MCF 10A (cell line): ENCODE measurements around the gene ARHGEF28. TPM values are rescaled to one million over a fixed set of nuclear protein-coding genes. Genes with fewer than 3 reads are reported as not detected.

Experiments used
- BruUV-seq: library from RNA; stranded (reverse); fragments of 400-500 nt; replicated peaks from 2 replicates; lab custom pipeline; 2021; lab: Mats Ljungman, UMichigan
- CTCF ChIA-PET: fragments of 300-600 bp; sonication (Branson Sonifier 250); formaldehyde crosslinking; extraction: SDS; loops from one replicate; lab custom pipeline; 2021; ENCODE audit warnings: antibody characterized with exemption, inconsistent platforms; lab: Yijun Ruan, JAX
- POLR2A ChIA-PET: fragments of 300-600, 350-650 bp; sonication (Branson Sonifier 250); formaldehyde crosslinking; extraction: SDS; loops from one replicate; lab custom pipeline; 2020; ENCODE audit warnings: antibody characterized with exemption, inconsistent platforms; lab: Yijun Ruan, JAX
- DNase-seq: peaks from one replicate; pipeline ENCODE4 v3.0.0-alpha.2; 2018; ENCODE audit not compliant: unreplicated experiment
- H3K27ac Mint-ChIP-seq: one replicate; pipeline ENCODE4 v1.8.0; 2022; ENCODE audit warnings: mild to moderate bottlenecking, low read depth, mixed read lengths; ENCODE audit not compliant: unreplicated experiment
- H3K27me3 Mint-ChIP-seq: one replicate; pipeline ENCODE4 v1.8.0; 2022; ENCODE audit warnings: mixed read lengths; ENCODE audit not compliant: insufficient read depth, unreplicated experiment
- H3K36me3 Mint-ChIP-seq: one replicate; pipeline ENCODE4 v1.8.0; 2022; ENCODE audit warnings: mild to moderate bottlenecking, moderate library complexity, mixed read lengths; ENCODE audit not compliant: insufficient read depth, unreplicated experiment
- H3K4me1 Mint-ChIP-seq: one replicate; pipeline ENCODE4 v1.8.0; 2022; ENCODE audit warnings: mixed read lengths; ENCODE audit not compliant: insufficient read depth, unreplicated experiment
- H3K4me3 Mint-ChIP-seq: one replicate; pipeline ENCODE4 v1.8.0; 2022; ENCODE audit warnings: mild to moderate bottlenecking, moderate library complexity, mixed read lengths; ENCODE audit not compliant: unreplicated experiment
- H3K9me3 Mint-ChIP-seq: one replicate; pipeline ENCODE4 v1.8.0; 2022; ENCODE audit warnings: mixed read lengths; ENCODE audit not compliant: unreplicated experiment
- intact Hi-C: fragments of 100-400 bp; cut with micrococcal nuclease; formaldehyde crosslinking; loops from 2 replicates; pipeline ENCODE4 v1.14.1; 2022
- total RNA-seq: library from RNA; stranded (reverse); gene quantifications from 2 replicates; pipeline ENCODE4 v1.2.3, GENCODE V29; 2022
- TF ChIP-seq, protein P1 (sequence below): fragments of 200-600 bp; IDR thresholded peaks from one replicate; pipeline ENCODE4 v1.8.0; 2022; ENCODE audit warnings: antibody characterized with exemption, mild to moderate bottlenecking; ENCODE audit not compliant: unreplicated experiment

Gene ARHGEF28
- total RNA-seq, 1 experiment from 2014 or later, result 34.8 TPM

DNA sequence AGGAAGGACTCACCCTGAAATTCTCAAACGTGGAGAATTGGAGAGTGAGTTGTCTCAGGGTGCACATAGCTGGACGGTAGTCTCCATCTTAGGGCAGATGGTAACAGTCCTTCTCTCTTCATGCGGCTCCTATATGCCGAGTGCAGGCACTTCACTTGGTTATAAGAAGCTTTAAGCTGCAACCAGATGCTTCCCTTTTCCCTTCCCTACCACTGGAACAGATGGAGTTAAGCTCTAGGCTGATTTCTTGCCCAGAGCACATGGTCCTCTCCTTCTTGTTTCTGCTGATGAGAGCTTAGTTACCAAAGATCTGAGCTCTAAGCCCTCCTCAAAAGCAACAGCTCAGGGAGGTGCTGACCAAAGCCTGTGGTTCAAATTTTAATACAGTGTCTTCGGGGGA, 355.7 kb downstream of the ARHGEF28 start:
- POLR2A ChIA-PET, result no interaction called here
- CTCF ChIA-PET, result interaction anchor here (0.5 kb wide), 1 partner anchor 155 kb away, joined by 3 read pairs; no protein-coding TSS in a partner anchor
- no peaks in the 10 kb centered on the region for H3K9me3 Mint-ChIP-seq
- no peak overlapping the region for H3K4me3 Mint-ChIP-seq
- no peaks in the 10 kb centered on the region for H3K27me3 Mint-ChIP-seq
- no peaks in the 10 kb centered on the region for H3K36me3 Mint-ChIP-seq
- BruUV-seq, result no TSS peak
- TF ChIP-seq, protein P1, sequence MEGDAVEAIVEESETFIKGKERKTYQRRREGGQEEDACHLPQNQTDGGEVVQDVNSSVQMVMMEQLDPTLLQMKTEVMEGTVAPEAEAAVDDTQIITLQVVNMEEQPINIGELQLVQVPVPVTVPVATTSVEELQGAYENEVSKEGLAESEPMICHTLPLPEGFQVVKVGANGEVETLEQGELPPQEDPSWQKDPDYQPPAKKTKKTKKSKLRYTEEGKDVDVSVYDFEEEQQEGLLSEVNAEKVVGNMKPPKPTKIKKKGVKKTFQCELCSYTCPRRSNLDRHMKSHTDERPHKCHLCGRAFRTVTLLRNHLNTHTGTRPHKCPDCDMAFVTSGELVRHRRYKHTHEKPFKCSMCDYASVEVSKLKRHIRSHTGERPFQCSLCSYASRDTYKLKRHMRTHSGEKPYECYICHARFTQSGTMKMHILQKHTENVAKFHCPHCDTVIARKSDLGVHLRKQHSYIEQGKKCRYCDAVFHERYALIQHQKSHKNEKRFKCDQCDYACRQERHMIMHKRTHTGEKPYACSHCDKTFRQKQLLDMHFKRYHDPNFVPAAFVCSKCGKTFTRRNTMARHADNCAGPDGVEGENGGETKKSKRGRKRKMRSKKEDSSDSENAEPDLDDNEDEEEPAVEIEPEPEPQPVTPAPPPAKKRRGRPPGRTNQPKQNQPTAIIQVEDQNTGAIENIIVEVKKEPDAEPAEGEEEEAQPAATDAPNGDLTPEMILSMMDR, result no peak
- no peak overlapping the region for H3K27ac Mint-ChIP-seq
- DNase-seq, result no peak
- intact Hi-C loops, result no loop called here
- peaks cover 6% of the 10 kb centered on the region for H3K4me1 Mint-ChIP-seq

- no peak overlapping the region for H3K27ac Mint-ChIP-seq
- H3K36me3 Mint-ChIP-seq, result no peaks in the 10 kb centered on the region
- no peak for DNase-seq
- intact Hi-C loops, result loop anchor here (2.0 kb wide), 1 partner anchor 665 kb away; no protein-coding TSS in a partner anchor
- H3K4me1 Mint-ChIP-seq, result peaks cover 6% of the 10 kb centered on the region
- BruUV-seq, result no TSS peak
- ChIA-PET CTCF (no interaction called here), POLR2A (no interaction called here)
- TF ChIP-seq, protein P1, result no peak
- no peaks in the 10 kb centered on the region for H3K27me3 Mint-ChIP-seq
- no peaks in the 10 kb centered on the region for H3K9me3 Mint-ChIP-seq
- no peak overlapping the region for H3K4me3 Mint-ChIP-seq
Measured at GRCh38 chr5:73983644-73984043, 357.6 kb downstream of the ARHGEF28 start.

- POLR2A ChIA-PET, result no interaction called here
- CTCF ChIA-PET, result interaction anchor here (0.6 to 1.3 kb wide), 3 partner anchors 12 to 668 kb away, joined by 3 to 7 read pairs (median 3); no protein-coding TSS in a partner anchor
- Mint-ChIP-seq H3K9me3 (no peaks in the 10 kb centered on the region), H3K27ac (peak overlapping the region; percentile 55), H3K27me3 (no peaks in the 10 kb centered on the region), H3K4me3 (no peak overlapping the region), H3K4me1 (peaks cover 6% of the 10 kb centered on the region), H3K36me3 (no peaks in the 10 kb centered on the region)
- TF ChIP-seq, protein P1, result no peak
- intact Hi-C loops, result loop anchor here (1.0 to 2.0 kb wide), 2 partner anchors 656 to 664 kb away; no protein-coding TSS in a partner anchor
- DNase-seq, result peak; percentile 43
- BruUV-seq, result no TSS peak
Measured at GRCh38 chr5:73985145-73985544, 359.1 kb downstream of the ARHGEF28 start.

DNA sequence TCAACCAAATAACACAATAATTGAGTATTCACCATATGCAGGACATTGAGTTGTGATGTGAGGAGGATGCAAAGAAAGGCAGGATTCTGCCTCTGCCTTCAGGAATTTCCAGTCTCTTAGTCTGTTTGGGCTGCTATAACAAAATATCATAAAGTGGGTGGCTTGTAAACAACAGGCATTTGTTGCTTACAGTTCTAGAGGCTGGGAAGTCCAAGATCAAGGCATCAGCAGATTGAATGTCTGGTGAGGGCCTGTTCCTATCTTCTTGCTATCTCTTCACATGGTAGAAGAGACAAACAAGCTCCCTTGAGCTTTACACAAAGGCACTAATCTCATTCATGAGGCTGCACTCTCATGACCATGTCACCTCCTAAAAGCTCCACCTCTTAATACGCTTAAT, 360.7 kb downstream of the ARHGEF28 start:
- Mint-ChIP-seq H3K27me3 (no peaks in the 10 kb centered on the region), H3K4me3 (no peak overlapping the region), H3K4me1 (peaks cover 6% of the 10 kb centered on the region), H3K9me3 (no peaks in the 10 kb centered on the region), H3K27ac (no peak overlapping the region), H3K36me3 (no peaks in the 10 kb centered on the region)
- intact Hi-C loops, result no loop called here
- POLR2A ChIA-PET, result interaction anchor here (1.0 kb wide), 1 partner anchor 17 kb away, joined by 5 read pairs; no protein-coding TSS in a partner anchor
- BruUV-seq, result no TSS peak
- CTCF ChIA-PET, result interaction anchor here (0.7 to 1.1 kb wide), 2 partner anchors 173 to 569 kb away, joined by 3 read pairs; no protein-coding TSS in a partner anchor
- TF ChIP-seq, protein P1, result no peak
- DNase-seq, result no peak
